ENCODE measurements around the gene CPZ. TPM values are rescaled to one million over a fixed set of nuclear protein-coding genes. Genes with fewer than 3 reads are reported as not detected.

CPZ gene
- total RNA-seq, 4 donors from 2014 or later = 0.32 to 4.2 (median 2.1) TPM

- Histone ChIP-seq H3K36me3 (no peaks in the 10 kb centered on the region), H3K9me3 (no peaks in the 10 kb centered on the region), H3K4me1 (no peaks in the 10 kb centered on the region), H3K27me3 (no peaks in the 10 kb centered on the region), H3K4me3 (no peak overlapping the region), H3K27ac (no peak overlapping the region)
- 81% methylated on average over 13 of the region's 16 CpGs for WGBS
- TF ChIP-seq CTCF (IDR thresholded peaks at IDR 0.05) (no peak), EP300 (IDR thresholded peaks at IDR 0.05) (no peak), POLR2A (IDR thresholded peaks at IDR 0.05) (no peak), POLR2AphosphoS5 (IDR thresholded peaks at IDR 0.05) (no peak)
- DNase-seq (ENCODE audit: low spot score in 2 of 2) = peak in 1 of 2 donors; percentile 34
Measured at GRCh38 chr4:8560265-8561047, 32.1 kb upstream of the CPZ start.

- no peaks in the 10 kb centered on the region for H3K27me3 ChIP-seq
- TF ChIP-seq CTCF (IDR thresholded peaks at IDR 0.05) (no peak), EP300 (IDR thresholded peaks at IDR 0.05) (no peak), POLR2A (IDR thresholded peaks at IDR 0.05) (no peak), POLR2AphosphoS5 (IDR thresholded peaks at IDR 0.05) (no peak)
- 54% methylated on average over 1 of the region's 1 CpG for WGBS
- no peaks in the 10 kb centered on the region for H3K4me1 ChIP-seq
- no peak overlapping the region for H3K27ac ChIP-seq
- DNase-seq (ENCODE audit: low spot score in 2 of 2) = no peak
- H3K36me3 ChIP-seq = no peaks in the 10 kb centered on the region
- H3K4me3 ChIP-seq = no peak overlapping the region
- H3K9me3 ChIP-seq = no peaks in the 10 kb centered on the region
Measured at GRCh38 chr4:8564595-8564994, 28.0 kb upstream of the CPZ start.

GRCh38 chr4:8568068-8568668, 24.4 kb upstream of the CPZ start:
- Histone ChIP-seq H3K36me3 (no peaks in the 10 kb centered on the region), H3K4me3 (no peak overlapping the region), H3K4me1 (no peaks in the 10 kb centered on the region), H3K27ac (no peak overlapping the region), H3K9me3 (no peaks in the 10 kb centered on the region), H3K27me3 (no peaks in the 10 kb centered on the region)
- no peak for DNase-seq (ENCODE audit: low spot score in 2 of 2)
- TF ChIP-seq POLR2A (IDR thresholded peaks at IDR 0.05) = no peak
- 67% methylated on average over 5 of the region's 5 CpGs for WGBS

GRCh38 chr4:8570201-8570600, 22.4 kb upstream of the CPZ start:
- Histone ChIP-seq H3K36me3 (no peaks in the 10 kb centered on the region), H3K27ac (no peak overlapping the region), H3K27me3 (no peaks in the 10 kb centered on the region), H3K4me1 (no peaks in the 10 kb centered on the region), H3K4me3 (no peak overlapping the region), H3K9me3 (no peaks in the 10 kb centered on the region)
- DNase-seq (ENCODE audit: low spot score in 2 of 2) = no peak
- TF ChIP-seq CTCF (IDR thresholded peaks at IDR 0.05) (no peak), POLR2AphosphoS5 (IDR thresholded peaks at IDR 0.05) (no peak), POLR2A (IDR thresholded peaks at IDR 0.05) (no peak), EP300 (IDR thresholded peaks at IDR 0.05) (no peak)
- 75% methylated on average over 1 of the region's 1 CpG for WGBS

- H3K9me3 ChIP-seq = no peaks in the 10 kb centered on the region
- no peak overlapping the region for H3K27ac ChIP-seq
- no peaks in the 10 kb centered on the region for H3K4me1 ChIP-seq
- TF ChIP-seq POLR2A (IDR thresholded peaks at IDR 0.05) = no peak
- TF ChIP-seq CTCF (IDR thresholded peaks at IDR 0.05) = no peak
- no peak for TF ChIP-seq POLR2AphosphoS5 (IDR thresholded peaks at IDR 0.05)
- no peak for TF ChIP-seq EP300 (IDR thresholded peaks at IDR 0.05)
- 63% methylated on average over 5 of the region's 6 CpGs for WGBS
- no peaks in the 10 kb centered on the region for H3K36me3 ChIP-seq
- H3K27me3 ChIP-seq = peaks cover 2% of the 10 kb centered on the region
- H3K4me3 ChIP-seq = no peak overlapping the region
- DNase-seq (ENCODE audit: low spot score in 2 of 2) = peak in 1 of 2 donors; percentile 46
Measured at GRCh38 chr4:8571702-8572685, 20.6 kb upstream of the CPZ start.

Data from suprapubic skin (tissue), 4 donors.